PFSK-1 (cell line): Measurements from ENCODE around the gene APBB1IP.

Source experiments
- FOXP2 ChIP-seq: optimal IDR thresholded peaks from 2 replicates; pipeline ENCODE3; 2011; ENCODE audit warnings: borderline replicate concordance, control low read depth, inconsistent platforms; ENCODE audit not compliant: insufficient read depth; ENCODE audit errors: extremely low read length, extremely low read depth
- POLR2AphosphoS5 ChIP-seq: IDR thresholded peaks from 2 replicates; pipeline ENCODE4 v1.6.1; 2012; ENCODE audit warnings: low read depth, mild to moderate bottlenecking, control low read depth, low read length, moderate library complexity
- SIN3A ChIP-seq: IDR thresholded peaks from 2 replicates; pipeline ENCODE4 v1.6.1; 2012; ENCODE audit warnings: mild to moderate bottlenecking, low read length, moderate library complexity, borderline replicate concordance; ENCODE audit not compliant: insufficient read depth
- TAF1 ChIP-seq: IDR thresholded peaks from 2 replicates; pipeline ENCODE4 v1.6.1; 2012; ENCODE audit warnings: low read length, control low read depth, borderline replicate concordance; ENCODE audit not compliant: insufficient read depth
- TF ChIP-seq, protein P1 (sequence below), 2 experiments: IDR thresholded peaks; 2 replicates each; pipeline versions ENCODE4 v1.6.1 to v1.8.0; 2011 to 2012; ENCODE audit warnings: low read depth in 2 of 2, low read length in 2 of 2, control low read depth in 1 of 2, inconsistent platforms in 1 of 2, mild to moderate bottlenecking in 1 of 2, moderate library complexity in 1 of 2; ENCODE audit not compliant: insufficient read depth in 1 of 2

APBB1IP gene

DNA sequence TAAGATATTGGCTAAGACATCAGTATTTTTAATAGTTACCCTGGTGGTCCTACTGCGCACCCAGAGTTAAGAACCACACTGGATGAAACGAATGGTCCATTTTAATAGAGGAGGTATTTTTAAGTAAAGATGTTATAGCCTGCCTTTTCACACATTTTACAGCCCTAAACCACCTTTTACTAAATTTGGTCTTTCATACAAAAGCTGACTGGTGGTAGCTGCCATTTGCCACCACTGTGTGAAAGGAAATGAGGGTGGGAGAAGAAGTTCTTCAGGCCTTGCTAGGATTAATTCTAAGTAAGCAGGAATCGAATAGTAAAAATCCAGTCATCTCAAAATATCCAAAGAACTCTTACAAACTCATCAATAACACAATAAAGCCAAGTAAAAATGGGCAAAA lies 15.2 kb upstream of the APBB1IP start:
- TF ChIP-seq FOXP2: no peak
- TF ChIP-seq POLR2AphosphoS5: no peak
- no peak for TF ChIP-seq SIN3A
- no peak for TF ChIP-seq TAF1
- TF ChIP-seq, protein P1, sequence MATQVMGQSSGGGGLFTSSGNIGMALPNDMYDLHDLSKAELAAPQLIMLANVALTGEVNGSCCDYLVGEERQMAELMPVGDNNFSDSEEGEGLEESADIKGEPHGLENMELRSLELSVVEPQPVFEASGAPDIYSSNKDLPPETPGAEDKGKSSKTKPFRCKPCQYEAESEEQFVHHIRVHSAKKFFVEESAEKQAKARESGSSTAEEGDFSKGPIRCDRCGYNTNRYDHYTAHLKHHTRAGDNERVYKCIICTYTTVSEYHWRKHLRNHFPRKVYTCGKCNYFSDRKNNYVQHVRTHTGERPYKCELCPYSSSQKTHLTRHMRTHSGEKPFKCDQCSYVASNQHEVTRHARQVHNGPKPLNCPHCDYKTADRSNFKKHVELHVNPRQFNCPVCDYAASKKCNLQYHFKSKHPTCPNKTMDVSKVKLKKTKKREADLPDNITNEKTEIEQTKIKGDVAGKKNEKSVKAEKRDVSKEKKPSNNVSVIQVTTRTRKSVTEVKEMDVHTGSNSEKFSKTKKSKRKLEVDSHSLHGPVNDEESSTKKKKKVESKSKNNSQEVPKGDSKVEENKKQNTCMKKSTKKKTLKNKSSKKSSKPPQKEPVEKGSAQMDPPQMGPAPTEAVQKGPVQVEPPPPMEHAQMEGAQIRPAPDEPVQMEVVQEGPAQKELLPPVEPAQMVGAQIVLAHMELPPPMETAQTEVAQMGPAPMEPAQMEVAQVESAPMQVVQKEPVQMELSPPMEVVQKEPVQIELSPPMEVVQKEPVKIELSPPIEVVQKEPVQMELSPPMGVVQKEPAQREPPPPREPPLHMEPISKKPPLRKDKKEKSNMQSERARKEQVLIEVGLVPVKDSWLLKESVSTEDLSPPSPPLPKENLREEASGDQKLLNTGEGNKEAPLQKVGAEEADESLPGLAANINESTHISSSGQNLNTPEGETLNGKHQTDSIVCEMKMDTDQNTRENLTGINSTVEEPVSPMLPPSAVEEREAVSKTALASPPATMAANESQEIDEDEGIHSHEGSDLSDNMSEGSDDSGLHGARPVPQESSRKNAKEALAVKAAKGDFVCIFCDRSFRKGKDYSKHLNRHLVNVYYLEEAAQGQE (IDR thresholded peaks at IDR 0.05; ENCODE audit: insufficient read depth in 1 of 2, low read depth in 2 of 2, low read length in 2 of 2): no peak

GRCh38 chr10:26423722-26424121 lies 14.4 kb upstream of the APBB1IP start:
- TF ChIP-seq POLR2AphosphoS5 (no peak), TAF1 (no peak)

- TF ChIP-seq TAF1: no peak
- TF ChIP-seq POLR2AphosphoS5: no peak
- no peak for TF ChIP-seq SIN3A
- TF ChIP-seq, protein P1 (IDR thresholded peaks at IDR 0.05; ENCODE audit: insufficient read depth in 1 of 2, low read depth in 2 of 2, low read length in 2 of 2): no peak
- TF ChIP-seq FOXP2: no peak
Measured at GRCh38 chr10:26430641-26431163, 7.4 kb upstream of the APBB1IP start.

GRCh38 chr10:26432938-26433337 lies 5.2 kb upstream of the APBB1IP start:
- TF ChIP-seq POLR2AphosphoS5 (no peak), TAF1 (no peak), FOXP2 (no peak), SIN3A (no peak)
- TF ChIP-seq, protein P1 (IDR thresholded peaks at IDR 0.05; ENCODE audit: insufficient read depth in 1 of 2, low read depth in 2 of 2, low read length in 2 of 2): no peak

GRCh38 chr10:26435852-26436251 lies 2.3 kb upstream of the APBB1IP start:
- TF ChIP-seq SIN3A (no peak), POLR2AphosphoS5 (no peak), FOXP2 (no peak), TAF1 (no peak)
- TF ChIP-seq, protein P1 (IDR thresholded peaks at IDR 0.05; ENCODE audit: insufficient read depth in 1 of 2, low read depth in 2 of 2, low read length in 2 of 2): no peak
